CD14-positive monocyte (primary cell): ENCODE measurements around the gene NLK. TPM values are rescaled to one million over a fixed set of nuclear protein-coding genes. Genes with fewer than 3 reads are reported as not detected.
A peak's percentile ranks its signal among the peaks of the same experiment; 100 is the strongest.

Source experiments
- DNase-seq, 3 donors: peaks; one replicate each; pipeline ENCODE4 v3.0.0-alpha.2; 2011 to 2022
- H2AFZ ChIP-seq: 2 replicates; pipeline ENCODE4 v1.6.0; 2012; ENCODE audit warnings: mild to moderate bottlenecking, low read depth, low read length, inconsistent platforms; ENCODE audit not compliant: insufficient read depth, poor library complexity, severe bottlenecking
- H3K27ac ChIP-seq, 2 donors: 1 replicate in 1 of 2; 2 replicates in 1 of 2; pipeline ENCODE4 v1.5.1; 2012 to 2013; ENCODE audit warnings: low read length in 2 of 2, control low read depth in 1 of 2, inconsistent platforms in 1 of 2, low read depth in 1 of 2, mild to moderate bottlenecking in 1 of 2
- H3K27me3 ChIP-seq, 2 donors: one replicate each; pipeline versions ENCODE4 v1.6.0 to v1.6.1; 2011 to 2013; ENCODE audit warnings: low read length in 2 of 2; ENCODE audit not compliant: control insufficient read depth in 2 of 2, insufficient read depth in 2 of 2
- H3K36me3 ChIP-seq, 2 donors: replicated peaks in 1 of 2; 1 replicate in 1 of 2; 2 replicates in 1 of 2; pipeline versions ENCODE4 v1.5.1 to v1.6.1; 2012 to 2013; ENCODE audit warnings: low read length in 2 of 2, control low read depth in 1 of 2, inconsistent platforms in 1 of 2, mild to moderate bottlenecking in 1 of 2; ENCODE audit not compliant: insufficient read depth in 2 of 2, control insufficient read depth in 1 of 2
- H3K4me1 ChIP-seq, 2 donors: 1 replicate in 1 of 2; 2 replicates in 1 of 2; pipeline versions ENCODE4 v1.5.1 to v1.6.1; 2012 to 2013; ENCODE audit warnings: low read length in 2 of 2, control low read depth in 1 of 2, inconsistent platforms in 1 of 2, mild to moderate bottlenecking in 1 of 2, moderate library complexity in 1 of 2; ENCODE audit not compliant: insufficient read depth in 2 of 2, control insufficient read depth in 1 of 2
- H3K4me2 ChIP-seq: replicated peaks from 2 replicates; pipeline ENCODE3; 2012; ENCODE audit warnings: low read length, moderate library complexity, mild to moderate bottlenecking; ENCODE audit not compliant: poor library complexity, severe bottlenecking; ENCODE audit errors: extremely low read depth
- H3K4me3 ChIP-seq, 3 experiments: fragments of 200-600 bp in 1 of 3; sonication (generic) in 1 of 3; replicated peaks in 1 of 3; 1 replicate in 2 of 3; 2 replicates in 1 of 3; pipeline ENCODE4 v1.5.1; 2011 to 2013; ENCODE audit warnings: low read length in 3 of 3, mild to moderate bottlenecking in 3 of 3, control low read depth in 2 of 3, low read depth in 2 of 3, inconsistent platforms in 1 of 3, moderate library complexity in 1 of 3
- H3K79me2 ChIP-seq: 2 replicates; pipeline ENCODE4 v1.6.0; 2012; ENCODE audit warnings: mild to moderate bottlenecking, control low read depth, inconsistent platforms, low read length, moderate library complexity; ENCODE audit not compliant: insufficient read depth
- H3K9ac ChIP-seq: 2 replicates; pipeline ENCODE4 v1.6.0; 2017; ENCODE audit warnings: low read length, mild to moderate bottlenecking; ENCODE audit not compliant: insufficient read depth, poor library complexity, severe bottlenecking
- H3K9me3 ChIP-seq, 2 donors: replicated peaks in 1 of 2; 1 replicate in 1 of 2; 2 replicates in 1 of 2; pipeline versions ENCODE4 v1.5.1 to v1.6.1; 2012 to 2013; ENCODE audit warnings: low read length in 2 of 2, control low read depth in 1 of 2; ENCODE audit not compliant: control insufficient read depth in 1 of 2, insufficient read depth in 1 of 2
- H4K20me1 ChIP-seq: 2 replicates; pipeline ENCODE4 v1.6.0; 2012; ENCODE audit warnings: mild to moderate bottlenecking, low read length, control low read depth, moderate library complexity; ENCODE audit not compliant: insufficient read depth
- H3K27ac Mint-ChIP-seq, 7 donors: one replicate each; pipeline ENCODE4 v1.8.0; 2020; ENCODE audit warnings: mild to moderate bottlenecking in 7 of 7, mixed read lengths in 7 of 7, moderate library complexity in 6 of 7, inconsistent platforms in 2 of 7
- H3K27me3 Mint-ChIP-seq, 3 donors: one replicate each; pipeline ENCODE4 v1.8.0; 2021 to 2022; ENCODE audit warnings: low read depth in 3 of 3, mild to moderate bottlenecking in 3 of 3, mixed read lengths in 3 of 3, moderate library complexity in 3 of 3, inconsistent platforms in 1 of 3
- H3K36me3 Mint-ChIP-seq, 2 donors: one replicate each; pipeline ENCODE4 v1.8.0; 2020; ENCODE audit warnings: mixed read lengths in 2 of 2, inconsistent platforms in 1 of 2, mild to moderate bottlenecking in 1 of 2
- H3K4me1 Mint-ChIP-seq: one replicate; pipeline ENCODE4 v1.8.0; 2020; ENCODE audit warnings: mild to moderate bottlenecking, mixed read lengths
- H3K4me3 Mint-ChIP-seq, 2 donors: one replicate each; pipeline ENCODE4 v1.8.0; 2020; ENCODE audit warnings: mild to moderate bottlenecking in 2 of 2, mixed read lengths in 2 of 2, moderate library complexity in 1 of 2
- H3K9me3 Mint-ChIP-seq, 7 donors: one replicate each; pipeline ENCODE4 v1.8.0; 2020 to 2022; ENCODE audit warnings: mixed read lengths in 7 of 7, mild to moderate bottlenecking in 6 of 7, moderate library complexity in 6 of 7, inconsistent platforms in 2 of 7
- CTCF ChIP-seq: fragments of 200-600 bp; IDR thresholded peaks from one replicate; pipeline ENCODE4 v1.8.0; 2022; ENCODE audit warnings: antibody characterized with exemption, mild to moderate bottlenecking
- WGBS: methylation state at CpG from one replicate; pipeline ENCODE4 v1.1.5; 2013; ENCODE audit warnings: missing lambda C conversion rate; ENCODE audit not compliant: insufficient coverage; 5-methylcytosine and 5-hydroxymethylcytosine counted together
- intact Hi-C, 2 donors: fragments of 100-400 bp; cut with micrococcal nuclease; formaldehyde crosslinking; loops; one replicate each; pipeline versions ENCODE4 v1.15.0 to v1.15.1; 2023
- polyA plus RNA-seq, 3 donors: library from polyadenylated mRNA; depleted of rRNA in 1 of 3; unstranded in 2 of 3; stranded (reverse) in 1 of 3; fragments of 300-500 nt in 2 of 3; fragments of >200 nt in 1 of 3; fragmentation: Illumina TruSeq in 2 of 3; gene quantifications; 1 replicate in 2 of 3; 2 replicates in 1 of 3; pipeline ENCODE4 v1.2.3, GENCODE V29; 2012 to 2021

Gene NLK
- polyA plus RNA-seq, 3 donors = 1.7 to 6.5 (median 2.0) TPM

GRCh38 chr17:28071891-28072606, 29.6 kb downstream of the NLK start:
- H3K27ac Mint-ChIP-seq = peak overlapping the region in 1 of 7 donors; percentile 21
- Histone ChIP-seq H3K4me3 (no peak overlapping the region), H2AFZ (no peak overlapping the region), H3K79me2 (peaks cover 51% of the 10 kb centered on the region), H3K4me1 (peaks cover 0 to 9% of the 10 kb centered on the region in 2 donors), H4K20me1 (peaks cover 9% of the 10 kb centered on the region), H3K27ac (no peak overlapping the region), H3K9me3 (no peaks in the 10 kb centered on the region), H3K9ac (no peak overlapping the region), H3K36me3 (no peaks in the 10 kb centered on the region), H3K27me3 (no peaks in the 10 kb centered on the region), H3K4me2 (no peak overlapping the region)
- H3K4me3 Mint-ChIP-seq = no peak overlapping the region
- TF ChIP-seq CTCF = no peak
- peaks cover 0 to 8% (median 5%) of the 10 kb centered on the region in 7 donors for H3K9me3 Mint-ChIP-seq
- peaks cover 13 to 17% of the 10 kb centered on the region in 2 donors for H3K36me3 Mint-ChIP-seq
- 100% methylated on average over 2 of the region's 6 CpGs for WGBS
- intact Hi-C loops = no loop called here
- H3K4me1 Mint-ChIP-seq = peaks cover 18% of the 10 kb centered on the region
- no peaks in the 10 kb centered on the region for H3K27me3 Mint-ChIP-seq
- no peak for DNase-seq

GRCh38 chr17:28072936-28073533, 30.6 kb downstream of the NLK start:
- H3K27ac ChIP-seq = no peak overlapping the region
- no peak overlapping the region for H3K4me2 ChIP-seq
- peaks cover 0 to 10% of the 10 kb centered on the region in 2 donors for H3K4me1 ChIP-seq
- H3K27me3 ChIP-seq = no peaks in the 10 kb centered on the region
- Mint-ChIP-seq H3K27ac (no peak overlapping the region), H3K4me1 (peaks cover 22% of the 10 kb centered on the region), H3K4me3 (no peak overlapping the region), H3K9me3 (peaks cover 0 to 11% (median 5%) of the 10 kb centered on the region in 7 donors), H3K36me3 (peaks cover 13 to 20% of the 10 kb centered on the region in 2 donors), H3K27me3 (no peaks in the 10 kb centered on the region)
- TF ChIP-seq CTCF = no peak
- no peak overlapping the region for H3K4me3 ChIP-seq
- WGBS = no CpG with 5 or more reads among the region's 2 CpGs
- H3K9me3 ChIP-seq = no peaks in the 10 kb centered on the region
- H4K20me1 ChIP-seq = peaks cover 9% of the 10 kb centered on the region
- no peaks in the 10 kb centered on the region for H3K36me3 ChIP-seq
- intact Hi-C loops = no loop called here
- peaks cover 58% of the 10 kb centered on the region for H3K79me2 ChIP-seq
- H2AFZ ChIP-seq = no peak overlapping the region
- H3K9ac ChIP-seq = no peak overlapping the region
- no peak for DNase-seq
